K562 (cell line): ENCODE measurements around the gene ZCCHC24. TPM values are rescaled to one million over a fixed set of nuclear protein-coding genes. Genes with fewer than 3 reads are reported as not detected.
A peak's percentile ranks its signal among the peaks of the same experiment; 100 is the strongest.

Source experiments
- CTBP1 ChIP-seq: fragments of 450-650 bp; IDR thresholded peaks from 2 replicates; pipeline ENCODE4 v1.6.1; 2016; ENCODE audit warnings: borderline replicate concordance
- DACH1 ChIP-seq: fragments of 450-650 bp; IDR thresholded peaks from 2 replicates; pipeline ENCODE4 v1.6.1; 2018; ENCODE audit not compliant: partially characterized antibody
- DIDO1 ChIP-seq: fragments of 450-650 bp; IDR thresholded peaks from 2 replicates; pipeline ENCODE4 v1.6.1; 2016; ENCODE audit warnings: low read depth, missing biosample characterization, missing genetic modification characterization
- HNRNPUL1 ChIP-seq: fragments of 200-400 bp; formaldehyde crosslinking; IDR thresholded peaks from 2 replicates; pipeline ENCODE4 v1.6.1; 2017; ENCODE audit warnings: low read length
- HOXB6 ChIP-seq: fragments of 250-450 bp; sonication (Bioruptor Pico); IDR thresholded peaks from 2 replicates; pipeline ENCODE4 v1.5.1; 2022; ENCODE audit warnings: mild to moderate bottlenecking, borderline replicate concordance
- HSF4 ChIP-seq: fragments of 250-450 bp; sonication (Bioruptor Pico); IDR thresholded peaks from 2 replicates; pipeline ENCODE4 v2.1.2; 2022; ENCODE audit warnings: mild to moderate bottlenecking, moderate library complexity, borderline replicate concordance
- MAFF ChIP-seq: IDR thresholded peaks from 2 replicates; pipeline ENCODE4 v1.6.1; 2012; ENCODE audit warnings: low read length, improper control_type of control experiment
- MAX ChIP-seq: sonication (generic); formaldehyde crosslinking; IDR thresholded peaks from 2 replicates; pipeline ENCODE4 v1.9.0; 2022; ENCODE audit warnings: mild to moderate bottlenecking, missing genetic modification reagents
- NRF1 ChIP-seq, 2 experiments: fragments of 450-650 bp; IDR thresholded peaks in 1 of 2; conservative IDR thresholded peaks in 1 of 2; 2 replicates each; pipeline ENCODE4 v1.6.1; 2014; ENCODE audit warnings: mild to moderate bottlenecking in 2 of 2
- PML ChIP-seq: IDR thresholded peaks from 2 replicates; pipeline ENCODE4 v1.6.1; 2012; ENCODE audit warnings: low read length, inconsistent platforms
- PTBP1 ChIP-seq: fragments of 200-400 bp; formaldehyde crosslinking; IDR thresholded peaks from 2 replicates; pipeline ENCODE4 v1.6.1; 2017; ENCODE audit warnings: low read depth, low read length
- XRCC3 ChIP-seq: fragments of 450-650 bp; IDR thresholded peaks from 2 replicates; pipeline ENCODE4 v1.6.1; 2017; ENCODE audit warnings: mild to moderate bottlenecking, moderate library complexity
- ZBTB9 ChIP-seq: fragments of 450-650 bp; formaldehyde crosslinking; IDR thresholded peaks from 2 replicates; pipeline ENCODE4 v1.4.0; 2020; ENCODE audit warnings: mild to moderate bottlenecking, moderate library complexity
- ZKSCAN3 ChIP-seq: fragments of 250-450 bp; sonication (Bioruptor Pico); IDR thresholded peaks from 2 replicates; pipeline ENCODE4 v1.4.0; 2020
- polyA plus RNA-seq, 8 experiments: library from polyadenylated mRNA; depleted of rRNA in 4 of 8; stranded (reverse) in 5 of 8; unstranded in 3 of 8; fragments of >200 nt; fragmentation: Nextera tagmentation in 2 of 8; fragmentation: Illumina TruSeq in 1 of 8; extraction: Ambion mirVana in 2 of 8; extraction: Trizol in 1 of 8; gene quantifications; 2 replicates each; pipeline versions ENCODE4 v1.2.1 to v1.2.3, GENCODE V29; 2011 to 2014; ENCODE audit warnings: inconsistent platforms in 1 of 8, missing spikeins in 1 of 8
- total RNA-seq, 7 experiments: library from RNA; depleted of rRNA in 6 of 7; stranded (reverse); fragments of >200 nt in 6 of 7; fragmentation: Illumina TruSeq in 2 of 7; extraction: Trizol in 2 of 7; gene quantifications; 2 replicates each; pipeline versions ENCODE4 v1.2.1 to v1.2.3, GENCODE V29; 2011 to 2021; ENCODE audit warnings: low replicate concordance in 1 of 7
- TF ChIP-seq, protein P1 (sequence below): fragments of 450-650 bp; IDR thresholded peaks from 2 replicates; pipeline ENCODE4 v1.6.1; 2016; ENCODE audit warnings: antibody characterized with exemption

Gene ZCCHC24
- total and polyA plus RNA-seq, 9 of the 15 experiments (the other 6 are each of a cell fraction or from before 2014, with no cell fraction given), result 0.84 to 11.0 (median 4.6) TPM

GRCh38 chr10:79342811-79343561 lies 102.4 kb downstream of the ZCCHC24 start (continued):
- TF ChIP-seq DIDO1 (no peak), ZBTB9 (CRISPR knock-in tag) (peak; percentile 51; the same call in 1 of the 2 replicates), ZKSCAN3 (CRISPR knock-in tag) (no peak), CTBP1 (peak; percentile 44; the same call in 1 of the 2 replicates), NRF1 (conservative IDR thresholded peaks at IDR 0.05 in 1 of 2, IDR thresholded peaks at IDR 0.05 in 1 of 2) (no peak), HSF4 (CRISPR knock-in tag) (no peak), XRCC3 (no peak), HOXB6 (CRISPR knock-in tag) (no peak), PML (no peak), HNRNPUL1 (no peak), PTBP1 (no peak), MAFF (0 out of 2 replicates have a peak, but pooled peaks have one; percentile 9), DACH1 (peak; percentile 13), MAX (CRISPR knock-in tag) (no peak)
- TF ChIP-seq, protein P1, sequence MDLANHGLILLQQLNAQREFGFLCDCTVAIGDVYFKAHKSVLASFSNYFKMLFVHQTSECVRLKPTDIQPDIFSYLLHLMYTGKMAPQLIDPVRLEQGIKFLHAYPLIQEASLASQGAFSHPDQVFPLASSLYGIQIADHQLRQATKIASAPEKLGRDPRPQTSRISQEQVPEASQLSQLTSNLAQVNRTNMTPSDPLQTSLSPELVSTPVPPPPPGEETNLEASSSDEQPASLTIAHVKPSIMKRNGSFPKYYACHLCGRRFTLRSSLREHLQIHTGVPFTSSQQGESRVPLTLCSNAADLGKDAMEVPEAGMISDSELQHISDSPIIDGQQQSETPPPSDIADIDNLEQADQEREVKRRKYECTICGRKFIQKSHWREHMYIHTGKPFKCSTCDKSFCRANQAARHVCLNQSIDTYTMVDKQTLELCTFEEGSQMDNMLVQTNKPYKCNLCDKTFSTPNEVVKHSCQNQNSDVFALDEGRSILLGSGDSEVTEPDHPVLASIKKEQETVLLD, result no peak
